HG02943 (cell line): ENCODE measurements around the gene PEX5L.
"Not testable (repeated sequence)": the region's sequence is repeated elsewhere in the genome, so short reads cannot be mapped to it uniquely, and the experiment has no call there.

ENCODE experiments used
- ATAC-seq: cut with Tn5 transposase; IDR thresholded peaks from one replicate; pipeline ENCODE4 v1.9.1; 2021; ENCODE audit warnings: mild to moderate bottlenecking, low read depth, moderate library complexity; ENCODE audit not compliant: unreplicated experiment

PEX5L gene, protein sequence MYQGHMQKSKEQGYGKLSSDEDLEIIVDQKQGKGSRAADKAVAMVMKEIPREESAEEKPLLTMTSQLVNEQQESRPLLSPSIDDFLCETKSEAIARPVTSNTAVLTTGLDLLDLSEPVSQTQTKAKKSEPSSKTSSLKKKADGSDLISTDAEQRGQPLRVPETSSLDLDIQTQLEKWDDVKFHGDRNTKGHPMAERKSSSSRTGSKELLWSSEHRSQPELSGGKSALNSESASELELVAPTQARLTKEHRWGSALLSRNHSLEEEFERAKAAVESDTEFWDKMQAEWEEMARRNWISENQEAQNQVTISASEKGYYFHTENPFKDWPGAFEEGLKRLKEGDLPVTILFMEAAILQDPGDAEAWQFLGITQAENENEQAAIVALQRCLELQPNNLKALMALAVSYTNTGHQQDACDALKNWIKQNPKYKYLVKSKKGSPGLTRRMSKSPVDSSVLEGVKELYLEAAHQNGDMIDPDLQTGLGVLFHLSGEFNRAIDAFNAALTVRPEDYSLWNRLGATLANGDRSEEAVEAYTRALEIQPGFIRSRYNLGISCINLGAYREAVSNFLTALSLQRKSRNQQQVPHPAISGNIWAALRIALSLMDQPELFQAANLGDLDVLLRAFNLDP

DNA sequence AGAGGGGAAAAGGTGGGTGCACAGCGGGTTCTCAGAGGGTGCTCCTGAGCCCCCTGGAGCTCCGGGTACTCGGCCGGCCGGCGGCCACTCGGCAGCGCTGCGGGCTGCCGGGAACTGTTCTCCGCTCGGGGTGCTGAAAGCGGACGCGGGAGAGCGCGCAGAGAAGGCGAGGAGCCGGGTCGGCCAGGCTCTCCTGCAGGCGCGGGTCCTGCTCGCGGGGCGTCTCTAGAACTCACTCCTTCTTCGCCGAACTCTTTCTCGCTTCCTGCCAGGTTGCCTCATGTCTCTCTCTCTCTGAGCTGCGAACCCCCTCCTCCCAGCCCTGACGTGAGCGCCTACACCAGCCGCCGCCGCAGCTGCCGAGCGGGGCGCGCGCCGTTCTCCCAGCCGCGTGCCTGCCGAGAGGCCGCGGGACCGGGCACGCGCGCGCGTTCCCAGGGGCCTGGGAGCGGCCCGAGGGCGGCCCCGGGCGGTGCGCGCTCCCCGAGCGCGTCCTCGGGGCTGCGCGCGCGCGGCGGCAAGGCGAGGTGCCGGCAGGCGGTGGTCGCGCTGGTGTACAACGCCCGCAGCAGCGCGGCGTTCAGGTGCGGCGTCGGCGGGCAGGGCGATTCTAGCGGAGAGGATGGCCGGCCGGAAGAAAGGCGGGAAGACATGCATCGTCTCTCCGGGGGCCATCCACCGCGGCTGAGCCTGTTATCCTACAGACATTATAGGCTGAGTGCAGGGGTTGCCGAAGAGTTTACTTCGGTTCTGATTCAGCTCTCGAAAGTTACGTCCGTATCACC lies at the start of gene PEX5L:
Gene PEX5L (minus strand): TSS at position 267 of the 785 bp plus-strand sequence. CDS start 338 bp downstream, outside the sequence.
- ATAC-seq = peak; percentile 80

DNA sequence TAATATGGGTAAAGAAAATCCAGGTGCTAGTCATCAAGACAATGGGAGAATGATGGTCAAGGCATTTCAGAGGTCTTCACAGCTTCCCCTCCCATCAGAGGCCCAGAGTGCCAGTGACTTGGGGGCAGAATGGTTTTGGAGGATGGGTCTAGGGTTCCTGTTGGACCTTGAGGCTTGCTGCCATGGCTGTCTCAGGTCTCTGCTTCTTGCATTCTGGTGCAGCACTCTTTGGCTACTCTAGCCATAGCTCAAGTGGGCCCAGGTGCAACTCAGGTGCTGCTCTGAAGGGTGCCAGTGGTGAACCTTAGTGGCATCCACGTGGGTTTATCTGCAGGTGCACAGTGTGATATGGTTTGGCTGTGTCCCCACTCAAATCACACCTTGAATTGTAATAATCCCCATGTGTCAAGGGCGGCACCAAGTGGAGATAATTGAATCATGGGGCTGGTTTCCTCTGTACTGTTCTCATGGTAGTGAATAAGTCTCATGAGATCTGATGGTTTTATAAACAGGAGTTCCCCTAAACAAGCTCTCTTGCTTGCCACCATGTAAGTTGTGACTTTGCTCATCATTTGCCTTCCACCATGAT lies 48.5 kb upstream of the PEX5L start:
- ATAC-seq = no peak

DNA sequence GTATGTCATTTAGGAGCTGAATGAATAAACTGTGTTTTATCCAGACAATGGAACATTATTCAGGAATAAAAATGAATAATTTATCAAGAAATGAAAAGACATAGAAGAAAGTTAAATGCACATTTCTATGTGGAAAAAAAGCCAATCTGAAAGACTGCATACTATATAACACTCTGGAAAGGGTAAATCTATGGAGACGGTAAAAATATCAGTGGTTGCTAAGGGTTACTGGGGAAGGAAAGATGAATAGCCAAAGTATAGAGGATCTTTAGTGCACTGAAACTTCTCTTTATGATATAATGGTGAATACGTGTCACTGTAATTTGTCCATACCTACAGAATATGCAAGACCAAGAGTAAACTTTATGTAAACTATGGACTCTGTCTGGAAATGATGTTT lies 46.0 kb upstream of the PEX5L start:
- no peak for ATAC-seq

DNA sequence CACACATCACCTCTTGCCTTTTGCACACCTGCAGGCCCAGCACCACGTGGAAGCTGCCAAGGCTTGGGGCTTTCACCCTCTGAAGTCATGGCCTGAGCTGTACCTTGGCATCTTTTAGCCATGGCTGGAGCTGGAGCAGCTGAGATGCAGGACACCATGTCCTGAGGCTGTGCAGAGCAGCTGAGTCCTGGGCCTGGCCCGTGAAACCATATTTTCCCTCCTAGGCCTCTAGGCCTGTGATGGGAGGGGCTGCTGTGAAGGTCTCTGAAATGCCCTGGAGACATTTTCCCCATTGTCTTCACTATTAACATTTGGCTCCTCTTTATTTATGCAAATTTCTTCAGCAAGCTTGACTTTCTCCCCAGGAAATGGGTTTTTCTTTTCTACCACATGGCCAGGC lies 41.9 kb upstream of the PEX5L start:
- no peak for ATAC-seq

DNA sequence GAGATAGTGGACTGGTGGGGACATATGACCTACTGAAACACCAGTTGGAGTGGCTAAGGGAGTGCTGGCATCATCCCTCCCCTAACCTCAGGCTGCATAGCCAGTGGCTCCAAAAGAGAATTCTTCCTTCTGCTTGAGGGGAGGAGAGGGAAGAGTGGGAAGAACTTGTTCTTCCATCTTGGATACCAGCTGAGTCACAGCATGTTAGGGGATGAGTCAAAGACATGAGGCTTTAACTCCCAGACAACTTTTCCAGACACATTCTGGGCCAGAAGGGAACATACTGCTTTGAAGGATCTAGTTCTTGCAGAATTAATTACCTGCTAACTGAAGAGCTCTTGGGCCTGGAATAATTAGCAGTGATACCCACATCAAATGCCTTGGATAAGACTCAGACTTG lies 36.8 kb upstream of the PEX5L start:
- no peak for ATAC-seq

DNA sequence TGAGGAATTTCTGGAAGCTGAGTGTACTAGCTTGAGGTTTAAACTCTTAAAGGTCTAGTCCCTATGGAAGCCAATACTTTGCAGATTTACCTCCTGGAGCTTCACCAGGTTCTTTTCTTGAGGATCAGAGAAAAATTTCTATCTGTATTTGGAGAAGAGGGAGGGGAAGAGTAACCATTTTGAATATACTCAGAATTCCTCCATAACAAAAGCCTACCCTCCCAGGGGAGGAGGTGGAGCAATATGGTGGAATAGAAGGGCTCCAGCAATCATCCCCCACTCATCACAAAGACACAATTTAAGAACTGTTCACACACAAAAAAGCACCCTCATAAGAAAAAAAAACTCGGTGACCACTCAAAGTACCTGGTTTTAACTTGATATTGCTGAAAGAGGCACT lies 36.0 kb upstream of the PEX5L start:
- ATAC-seq = no peak

DNA sequence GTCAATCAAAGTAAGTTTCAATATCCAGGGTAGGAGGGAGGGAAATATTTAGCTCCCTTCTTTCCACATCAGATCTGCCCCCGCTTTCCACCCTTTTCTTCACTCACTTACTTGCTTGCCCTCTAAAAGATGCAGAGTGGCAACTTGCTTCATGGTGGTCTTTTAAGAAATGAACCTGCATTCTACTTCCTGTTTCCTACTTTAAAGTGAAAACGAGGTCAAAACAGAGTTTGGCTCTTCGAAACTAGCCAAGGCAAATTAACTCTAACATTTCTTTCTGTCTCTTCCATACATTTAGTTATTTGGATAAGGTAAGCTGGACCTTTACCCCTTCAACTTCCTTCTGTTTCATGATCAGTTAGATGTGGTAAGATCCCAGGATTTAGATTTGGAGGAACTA lies 34.2 kb upstream of the PEX5L start:
- ATAC-seq = no peak

DNA sequence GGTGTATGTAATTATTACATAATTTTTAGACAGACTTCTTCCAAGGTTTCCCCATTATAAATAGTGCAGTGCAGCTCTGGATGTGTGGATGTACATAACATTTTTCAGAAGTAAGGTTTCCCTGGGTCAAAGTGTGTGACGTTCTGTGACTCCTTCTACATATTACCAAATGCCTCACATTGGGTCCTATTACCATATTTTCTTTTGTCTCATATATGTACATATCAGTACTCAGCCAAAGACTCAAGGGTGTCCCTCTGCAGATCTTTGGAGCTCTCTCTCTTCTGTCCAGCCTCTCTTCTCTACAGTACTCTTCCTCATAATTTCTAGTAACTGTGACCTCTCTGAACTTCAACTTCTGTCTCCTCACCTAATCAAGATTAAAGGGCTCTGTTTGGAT lies 31.3 kb upstream of the PEX5L start:
- ATAC-seq = no peak

DNA sequence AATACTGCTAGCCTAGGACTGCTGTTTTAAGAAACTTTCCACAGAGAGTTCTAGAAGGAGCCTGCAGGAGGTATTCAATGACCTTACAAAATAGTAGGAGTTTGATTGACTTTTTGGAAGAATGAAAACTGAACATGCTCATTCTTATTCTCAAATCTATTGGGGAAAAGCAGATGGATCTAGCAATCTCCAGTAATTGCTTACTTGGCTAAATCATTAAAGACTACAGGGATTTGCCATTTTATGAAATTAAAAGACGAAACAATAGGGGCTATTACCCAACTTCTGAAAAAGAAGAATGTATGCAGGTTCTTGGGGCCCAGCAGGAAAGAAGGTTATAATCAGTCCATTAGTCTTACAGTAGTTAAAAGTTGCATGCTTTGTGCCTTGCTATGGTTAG lies 29.9 kb upstream of the PEX5L start:
- no peak for ATAC-seq

DNA sequence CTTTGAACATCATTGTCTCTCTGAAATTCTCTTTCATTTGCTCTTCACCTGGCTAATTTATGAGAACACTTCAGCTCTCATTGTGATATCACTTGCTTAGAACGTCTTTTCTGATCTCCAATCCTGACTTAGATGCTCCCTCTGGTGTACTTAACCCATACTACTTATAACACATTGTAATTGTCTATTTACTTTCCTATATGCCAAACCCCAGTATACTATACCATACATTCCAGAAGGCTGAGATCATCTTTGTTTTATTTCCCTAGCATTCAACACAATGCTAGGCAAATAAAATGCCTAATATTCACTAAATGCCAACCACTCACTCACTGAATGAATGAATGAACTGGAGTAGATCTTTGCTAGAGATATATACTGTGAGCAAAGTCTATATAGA lies 27.0 kb upstream of the PEX5L start:
- no peak for ATAC-seq

DNA sequence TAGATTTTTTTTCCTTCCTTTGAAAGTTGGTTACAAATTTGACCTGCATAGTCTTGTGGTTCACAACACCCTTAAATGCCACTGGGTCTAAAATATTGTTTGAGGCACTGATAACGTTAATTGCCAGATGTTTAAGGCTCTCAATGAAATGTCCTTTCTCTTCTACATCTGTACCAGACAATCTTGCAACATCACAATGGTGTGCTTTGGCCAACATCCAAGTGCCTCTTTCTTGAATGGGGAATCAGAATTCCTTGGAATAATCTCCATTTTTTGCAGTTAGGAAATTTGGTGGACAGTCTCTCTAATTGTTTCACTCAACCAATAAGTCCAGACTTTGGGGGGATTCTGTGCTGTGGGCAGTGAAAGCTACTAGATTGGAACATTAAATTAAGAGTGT lies 26.0 kb upstream of the PEX5L start:
- ATAC-seq = no peak

DNA sequence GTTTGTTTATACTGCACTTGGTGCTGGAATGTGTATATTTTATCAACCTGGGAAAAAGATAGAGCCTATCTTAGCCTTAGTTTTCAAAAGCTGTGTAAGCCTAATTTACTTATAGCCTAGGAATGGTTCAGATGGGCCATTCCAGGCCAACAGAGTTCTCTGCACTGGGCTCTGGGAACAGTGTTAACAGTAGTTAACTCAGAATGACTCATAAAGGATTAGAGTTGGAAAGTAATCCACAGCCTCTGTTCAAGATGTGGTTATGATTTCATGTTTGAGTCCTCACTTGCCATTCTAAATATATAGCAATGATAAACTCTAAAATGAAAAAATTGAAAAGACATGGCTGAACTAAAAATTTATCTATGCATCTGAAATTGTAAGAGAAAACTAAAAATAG lies 22.6 kb upstream of the PEX5L start:
- ATAC-seq = no peak

DNA sequence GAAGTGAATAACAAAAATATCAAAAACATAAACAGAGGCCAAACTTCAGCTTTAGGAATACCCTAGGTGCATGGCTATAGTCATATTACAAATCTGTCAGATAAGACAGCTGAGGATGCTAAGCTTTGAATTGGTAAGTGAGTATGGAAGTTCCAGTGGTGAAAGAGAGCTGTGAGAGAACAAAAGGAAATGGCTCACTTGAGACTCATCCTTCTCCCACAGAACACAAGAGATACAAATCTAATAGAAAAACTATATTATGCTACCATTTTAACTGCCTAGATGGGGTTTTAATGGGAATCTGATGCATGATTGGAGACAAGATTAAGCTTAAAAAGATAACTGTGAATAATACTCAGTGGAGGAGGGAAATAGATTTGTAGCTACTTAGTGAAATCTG lies 21.5 kb upstream of the PEX5L start:
- no peak for ATAC-seq

DNA sequence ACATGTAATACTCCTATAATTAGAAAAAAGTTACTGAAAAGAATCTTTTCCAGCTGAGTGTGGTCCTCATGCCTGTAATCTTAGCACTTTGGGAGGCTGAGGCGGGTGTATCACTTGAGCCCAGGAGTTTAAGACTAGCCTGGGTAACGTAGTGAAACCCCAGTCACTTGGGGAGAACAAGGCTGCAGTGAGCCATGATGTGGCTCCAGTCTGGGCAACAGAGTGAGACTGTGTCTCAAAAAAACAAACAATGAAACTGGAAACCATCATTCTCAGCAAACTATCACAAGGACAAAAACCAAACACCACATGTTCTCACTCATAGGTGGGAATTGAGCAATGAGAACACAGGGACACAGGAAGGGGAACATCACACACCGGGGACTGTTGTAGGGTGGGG lies 18.9 kb upstream of the PEX5L start:
- not testable (repeated sequence) for ATAC-seq

DNA sequence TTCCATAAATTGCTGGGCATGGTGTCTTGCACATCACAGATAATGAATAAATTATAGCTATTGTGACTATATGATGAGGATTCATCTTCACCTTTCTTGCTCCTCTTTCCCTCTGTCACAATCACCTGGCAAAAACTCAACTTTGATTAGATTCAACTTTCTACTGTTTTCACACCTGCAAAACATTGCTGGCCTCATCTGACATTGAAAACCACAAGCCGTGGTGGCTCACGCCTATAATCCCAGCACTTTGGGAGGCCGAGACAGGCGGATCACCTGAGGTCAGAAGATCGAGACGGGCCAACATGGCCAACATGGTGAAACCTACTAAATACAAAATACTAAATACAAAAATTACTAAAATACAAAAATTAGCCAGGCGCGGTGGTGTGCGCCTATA lies 12.7 kb upstream of the PEX5L start:
- ATAC-seq = no peak

DNA sequence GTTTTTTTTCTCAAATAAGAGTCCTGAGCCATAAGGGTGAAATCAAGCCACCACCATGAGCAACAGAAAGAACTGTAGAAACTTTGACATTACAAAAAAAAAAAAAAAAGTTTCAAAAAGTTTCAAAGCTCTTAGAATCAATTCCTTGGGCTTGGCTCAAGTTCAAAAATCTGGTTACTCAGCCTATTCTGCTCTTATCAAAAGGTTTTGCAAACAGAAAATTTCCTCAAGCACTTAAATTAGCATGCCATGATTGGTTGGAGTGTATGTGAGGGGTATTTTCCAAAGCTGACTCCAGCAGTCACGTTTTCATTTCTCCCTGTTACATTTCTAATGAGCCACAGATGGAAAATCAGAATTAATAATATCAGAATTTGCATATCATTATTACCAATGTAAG lies 12.1 kb upstream of the PEX5L start:
- ATAC-seq = no peak

DNA sequence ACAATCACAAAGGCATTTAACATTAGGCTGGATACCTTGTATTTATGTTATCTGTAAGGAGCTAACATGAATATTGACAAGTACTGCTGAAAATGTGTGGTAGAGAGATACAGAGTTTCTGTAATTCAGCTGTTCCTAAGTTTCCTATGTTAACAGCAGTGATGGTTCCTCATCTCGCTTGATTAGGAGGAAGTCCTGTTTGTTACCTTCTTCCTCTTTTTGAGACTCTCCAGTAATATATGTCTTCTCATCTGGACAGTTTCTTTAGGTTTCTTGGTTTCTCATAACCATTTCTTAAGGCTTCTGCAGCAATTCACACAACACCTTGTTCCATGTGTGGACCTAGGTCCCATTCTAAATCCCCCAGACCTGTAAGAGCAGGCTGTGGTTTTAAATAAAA lies 11.4 kb upstream of the PEX5L start:
- peak; percentile 92 for ATAC-seq

DNA sequence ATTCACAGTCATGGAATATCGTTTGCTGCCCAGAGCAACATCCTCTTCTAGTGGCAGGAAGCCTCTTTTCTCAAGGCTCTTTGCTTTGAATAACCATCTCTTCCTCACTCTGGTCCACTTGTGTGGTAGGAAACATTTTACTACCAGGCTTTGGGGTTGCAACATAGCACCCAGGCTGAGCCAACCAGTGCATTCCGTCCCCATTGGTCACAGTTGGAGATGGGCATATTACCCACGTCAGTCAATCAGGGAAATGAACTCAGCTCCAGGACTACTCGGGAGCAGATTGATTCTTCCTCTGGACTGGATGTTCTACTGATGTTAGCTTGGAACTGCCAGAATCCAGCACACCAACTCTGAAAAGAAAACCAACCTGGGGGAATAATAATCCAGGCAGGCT lies 4.2 kb upstream of the PEX5L start:
- ATAC-seq = no peak

DNA sequence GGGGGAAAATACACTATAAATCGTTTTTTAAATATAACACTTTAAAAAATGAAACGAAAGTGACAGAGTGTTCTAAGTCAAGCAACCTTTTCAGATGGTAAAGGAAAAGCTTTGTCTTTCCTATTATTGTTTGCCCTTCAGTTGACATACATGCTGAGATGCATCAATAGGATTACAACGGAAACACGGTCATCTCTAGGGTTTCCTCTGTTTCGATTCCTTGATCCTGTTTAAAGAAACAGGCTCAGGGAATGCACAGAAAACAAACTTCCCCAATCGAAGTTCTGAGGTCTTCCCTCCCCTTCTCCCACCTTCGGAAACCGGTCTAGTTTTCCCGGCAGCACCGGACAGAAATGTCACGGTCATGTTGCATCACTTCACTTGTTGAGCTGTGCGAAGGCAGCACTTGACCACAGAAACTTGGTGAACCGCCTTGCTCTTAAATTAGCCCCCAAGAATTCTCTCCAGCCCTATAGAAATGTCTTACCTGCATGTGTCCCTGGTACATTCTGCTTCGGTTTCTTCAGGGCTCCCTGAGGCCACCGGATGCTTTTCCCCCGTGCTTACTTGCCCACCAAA lies 556 bp downstream of the PEX5L start:
- ATAC-seq = peak; percentile 59

DNA sequence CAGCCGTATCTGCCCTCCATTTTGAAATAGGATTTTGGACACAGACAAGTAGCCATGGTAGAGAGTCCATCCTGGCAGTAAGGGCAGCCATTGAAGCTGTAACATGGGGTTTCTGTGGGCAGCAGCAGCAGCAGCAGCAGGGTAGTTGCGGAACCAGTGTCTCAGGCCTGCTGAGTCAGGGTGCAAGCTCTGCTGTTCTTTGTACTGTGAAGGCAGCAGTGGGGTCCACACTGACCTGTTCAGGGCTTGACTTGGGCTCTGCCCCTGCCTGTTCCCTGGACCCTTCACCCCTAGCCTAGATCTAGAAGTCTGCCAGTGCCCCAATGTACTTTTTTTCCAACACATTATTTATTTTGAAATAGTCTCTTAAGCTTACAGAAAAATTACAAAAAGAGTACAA lies 9.7 kb downstream of the PEX5L start:
- no peak for ATAC-seq

DNA sequence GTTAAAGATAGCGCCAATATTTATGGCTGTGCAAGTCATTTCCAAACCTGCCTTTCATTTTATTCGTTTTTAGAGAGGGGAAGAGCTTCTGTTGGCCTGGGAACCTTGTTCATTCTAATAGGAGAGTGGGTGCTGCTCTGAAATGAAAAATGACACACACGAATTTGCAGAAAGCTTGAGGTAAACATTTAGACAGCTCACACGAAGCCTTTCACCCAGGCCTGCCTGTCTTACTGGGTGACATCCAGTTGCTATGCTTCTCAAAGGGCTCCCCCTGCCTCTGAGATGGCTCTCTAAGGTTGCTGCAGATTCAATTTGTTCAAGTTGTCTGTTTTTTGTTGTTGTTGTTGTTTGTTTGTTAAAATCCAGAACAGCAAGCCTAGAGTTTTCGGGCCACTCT lies 18.2 kb downstream of the PEX5L start:
- no peak for ATAC-seq
